ENCODE data around the gene FRMD8.

GRCh38 chr11:65340226-65340625 lies 46.2 kb upstream of the FRMD8 start:
- TF ChIP-seq EZH2 (IDR thresholded peaks at IDR 0.05; ENCODE audit: insufficient read depth, poor library complexity, severe bottlenecking) (no peak), EZH2phosphoT487 (IDR thresholded peaks at IDR 0.05; ENCODE audit: insufficient read depth, low read depth) (no peak)
